GM21723 (cell line): Measurements from ENCODE around the gene MAGEA6.
"Not testable (repeated sequence)": the region's sequence is repeated elsewhere in the genome, so short reads cannot be mapped to it uniquely, and the experiment has no call there.

Experiments used
- ATAC-seq: cut with Tn5 transposase; IDR thresholded peaks from one replicate; pipeline ENCODE4 v1.9.1; 2021; ENCODE audit warnings: mild to moderate bottlenecking, moderate library complexity; ENCODE audit not compliant: unreplicated experiment

The MAGEA6 gene

DNA sequence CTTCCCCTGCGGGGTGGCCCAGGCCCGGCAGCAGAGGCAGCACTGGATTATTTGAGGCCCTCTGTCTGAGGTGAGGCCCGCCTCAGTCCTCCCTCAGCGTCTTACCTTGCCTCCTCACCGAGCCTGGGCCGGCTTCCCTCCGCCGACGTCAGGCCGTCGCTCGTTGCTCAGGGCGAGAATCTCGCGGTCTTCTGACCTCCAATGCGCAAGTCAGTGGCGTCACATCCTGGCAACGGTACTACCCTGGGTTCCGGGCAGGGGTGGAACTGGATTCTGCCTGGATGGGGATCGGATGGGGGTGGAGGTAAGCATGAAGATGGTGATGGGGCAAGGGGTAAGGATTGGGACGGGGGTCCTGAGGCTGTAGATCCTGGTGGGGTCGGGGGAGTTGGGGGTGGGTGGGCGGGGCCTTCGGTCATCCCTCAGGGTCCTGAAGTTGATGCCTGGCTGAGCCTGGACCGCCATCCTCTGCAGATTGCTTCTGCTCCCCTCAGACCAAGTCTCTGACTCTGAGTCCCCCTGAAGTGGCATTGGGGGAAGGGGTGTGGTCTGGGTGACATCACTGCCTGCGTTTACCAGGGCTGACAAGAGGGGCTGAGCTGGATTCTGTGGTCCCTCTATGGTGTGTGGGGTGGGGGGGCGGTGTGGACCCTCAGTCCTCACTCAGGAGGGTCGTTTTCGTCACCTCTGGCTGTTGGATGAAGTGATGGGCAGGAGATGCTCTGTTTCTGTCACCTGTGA, at the start of gene MAGEA6:
Gene MAGEA6 (minus strand): TSS at position 141 of the 741 bp plus-strand sequence. CDS start 2,039 bp downstream, outside the sequence.
- ATAC-seq: not testable (repeated sequence)

DNA sequence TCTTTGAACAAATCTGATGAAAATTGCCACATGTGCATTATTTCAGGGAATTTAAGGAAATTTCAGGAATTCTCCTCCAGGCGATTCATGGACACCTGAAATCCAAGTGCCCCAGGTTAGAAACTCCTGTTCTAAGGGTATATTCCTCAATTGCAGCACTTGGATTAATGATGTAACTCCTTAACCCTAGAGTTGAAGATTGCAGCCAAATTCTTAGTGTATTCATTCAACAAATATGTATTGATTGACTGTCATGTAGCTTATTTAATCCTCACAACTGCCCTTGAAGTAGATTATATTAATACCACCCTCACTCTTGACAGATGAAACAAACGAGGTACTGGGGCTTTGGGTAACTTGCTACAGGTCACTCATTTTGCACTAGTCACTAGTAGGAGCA, 49.8 kb upstream of the MAGEA6 start:
- no peak for ATAC-seq

GRCh38 chrX:152818356-152818755, 48.9 kb upstream of the MAGEA6 start:
- no peak for ATAC-seq

- no peak for ATAC-seq
These were observed 47.7 kb upstream of the MAGEA6 start for GRCh38 chrX:152817078-152817764.

- no peak for ATAC-seq
These were observed 44.6 kb upstream of the MAGEA6 start for GRCh38 chrX:152814048-152814447.

- no peak for ATAC-seq
These were observed 43.7 kb upstream of the MAGEA6 start for GRCh38 chrX:152813206-152813605.

GRCh38 chrX:152810403-152810802, 40.9 kb upstream of the MAGEA6 start:
- ATAC-seq: no peak

GRCh38 chrX:152806035-152806434, 36.5 kb upstream of the MAGEA6 start:
- no peak for ATAC-seq

DNA sequence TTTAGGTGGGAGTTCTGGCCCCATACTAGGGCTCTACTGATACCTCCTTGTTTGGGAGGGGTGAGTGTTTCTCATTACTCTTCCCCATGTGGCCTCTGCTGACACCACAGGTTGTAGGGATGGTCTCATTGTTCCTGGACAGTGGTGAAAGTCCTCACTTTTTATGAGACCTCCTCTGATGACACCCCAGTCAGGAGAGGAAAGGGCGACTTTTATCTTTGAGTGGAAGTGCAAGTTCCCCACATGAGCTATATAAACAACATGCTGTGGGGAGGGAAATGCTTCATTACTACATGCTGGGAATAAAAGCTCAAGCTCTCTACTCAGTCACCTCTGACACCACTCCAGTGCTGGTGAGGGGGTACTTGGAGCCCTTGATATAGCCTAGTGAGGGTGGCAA, 29.5 kb upstream of the MAGEA6 start:
- no peak for ATAC-seq

- ATAC-seq: not testable (repeated sequence)
These were observed 17.6 kb upstream of the MAGEA6 start for GRCh38 chrX:152787062-152787461.

DNA sequence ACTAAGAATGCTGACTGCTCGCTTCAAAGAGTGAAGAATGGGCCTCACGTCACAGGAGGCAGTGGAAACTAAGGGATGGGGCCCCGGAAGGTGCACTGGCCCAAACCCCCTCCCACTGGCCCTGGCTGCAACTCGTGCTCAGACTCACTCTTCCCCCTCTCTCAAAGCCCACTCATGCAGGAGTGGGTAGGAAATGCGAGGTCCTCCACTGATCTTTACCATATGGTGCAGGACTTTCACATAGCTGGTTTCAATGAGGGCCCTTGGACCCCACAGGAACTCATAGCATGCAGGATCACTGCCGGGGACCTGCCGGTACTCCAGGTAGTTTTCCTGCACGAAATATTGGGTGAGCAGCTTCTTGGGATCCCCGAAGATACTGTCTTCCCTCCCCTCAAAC, 2.9 kb downstream of the MAGEA6 start:
- ATAC-seq: not testable (repeated sequence)

DNA sequence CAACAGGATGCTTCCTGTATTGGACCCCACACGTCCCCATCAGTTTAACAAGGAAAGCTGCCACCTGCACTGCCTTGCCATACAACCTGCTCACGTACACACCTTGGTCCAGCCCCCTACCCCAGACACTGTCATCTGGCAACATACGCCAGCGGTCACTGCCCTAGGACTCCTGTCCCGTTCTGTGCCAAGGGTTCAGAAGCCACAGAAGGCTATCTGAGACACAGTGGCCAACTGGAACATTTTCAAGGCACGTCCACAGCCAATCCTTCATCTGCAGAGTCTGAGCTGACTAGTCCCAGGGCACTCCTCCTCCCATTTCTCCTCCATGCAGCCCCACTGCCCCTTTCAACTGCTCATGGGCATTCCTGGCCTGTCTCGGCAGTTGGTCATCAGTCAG, 7.9 kb downstream of the MAGEA6 start:
- ATAC-seq: not testable (repeated sequence)

GRCh38 chrX:152759544-152759943, 9.9 kb downstream of the MAGEA6 start:
- ATAC-seq: not testable (repeated sequence)

- ATAC-seq: not testable (repeated sequence)
These were observed 10.6 kb downstream of the MAGEA6 start, which contains the start of gene CSAG3 for GRCh38 chrX:152758918-152759317. Gene CSAG3, plus strand, starts transcription at chrX:152759218.

- ATAC-seq: not testable (repeated sequence)
These were observed 14.6 kb downstream of the MAGEA6 start for GRCh38 chrX:152754871-152755270.

DNA sequence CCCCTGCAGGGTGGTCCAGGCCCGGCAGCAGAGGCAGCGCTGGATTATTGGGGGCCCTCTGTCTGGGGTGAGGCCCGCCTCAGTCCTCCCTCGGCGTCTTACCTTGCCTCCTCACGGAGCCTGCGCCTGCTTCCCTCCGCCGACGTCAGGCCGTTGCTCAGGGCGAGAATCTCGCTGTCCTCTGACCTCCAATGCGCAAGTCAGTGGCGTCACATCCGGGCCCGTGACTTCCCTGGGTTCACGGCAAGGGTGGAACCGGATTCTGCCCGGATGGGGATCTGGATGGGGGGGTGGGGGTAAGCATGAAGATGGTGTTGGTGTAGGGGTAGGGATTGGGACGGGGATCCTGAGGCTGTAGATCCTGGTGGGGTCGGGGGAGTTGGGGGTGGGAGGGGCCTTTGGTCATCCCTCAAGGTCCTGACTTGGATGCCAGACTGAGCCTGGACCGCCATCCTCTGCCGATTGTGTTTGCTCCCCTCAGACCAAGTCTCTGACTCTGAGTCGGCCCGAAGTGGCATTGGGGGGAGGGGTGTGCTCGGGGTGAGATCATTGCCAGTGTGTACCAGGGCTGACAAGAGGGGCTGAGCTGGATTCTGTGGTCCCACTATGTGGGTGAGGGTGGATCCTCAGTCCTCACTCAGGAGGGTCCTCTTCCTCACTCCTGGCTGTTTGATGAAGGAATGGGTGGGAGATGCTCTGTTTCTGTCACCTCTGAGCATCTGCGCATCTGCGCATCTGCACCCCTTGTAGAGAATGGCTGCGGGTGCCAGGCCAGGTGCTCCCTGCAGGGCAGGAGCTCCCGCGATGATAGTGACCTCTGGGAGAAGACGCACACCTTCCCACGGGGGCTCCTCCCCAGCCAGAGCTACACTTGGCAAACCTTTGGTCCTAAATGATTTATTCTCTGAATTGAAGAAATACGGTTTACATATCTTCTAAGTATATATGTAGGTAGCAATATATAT, 15.5 kb downstream of the MAGEA6 start, which contains the start of gene MAGEA2:
Gene MAGEA2 (minus strand): TSS at position 157 of the 965 bp plus-strand sequence. CDS start 2,479 bp downstream, outside the sequence.
- ATAC-seq: not testable (repeated sequence)

GRCh38 chrX:152738560-152738959, 30.9 kb downstream of the MAGEA6 start:
- ATAC-seq: no peak

- ATAC-seq: not testable (repeated sequence)
These were observed 33.0 kb downstream of the MAGEA6 start for GRCh38 chrX:152736528-152736927.

- no peak for ATAC-seq
These were observed 33.5 kb downstream of the MAGEA6 start for GRCh38 chrX:152735860-152736511.

DNA sequence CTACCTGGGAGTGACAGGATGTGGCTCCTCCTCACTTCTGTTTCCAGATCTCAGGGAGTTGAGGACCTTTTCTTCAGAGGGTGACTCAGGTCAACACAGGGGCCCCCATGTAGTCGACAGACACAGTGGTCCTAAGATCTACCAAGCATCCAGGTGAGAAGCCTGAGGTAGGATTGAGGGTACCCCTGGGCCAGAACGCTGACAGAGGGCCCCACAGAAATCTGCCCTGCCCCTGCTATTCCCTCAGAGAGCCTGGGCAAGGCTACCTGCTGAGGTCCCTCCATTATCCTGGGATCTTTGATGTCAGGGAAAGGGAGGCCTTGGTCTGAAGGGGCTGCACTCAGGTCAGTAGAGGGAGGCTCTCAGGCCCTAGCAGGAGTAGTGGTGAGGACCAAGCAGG, 34.4 kb downstream of the MAGEA6 start:
- no peak for ATAC-seq
